RPMI8226 (cell line): Measurements from ENCODE around the gene PUS7L.
"Not testable (repeated sequence)": the region's sequence is repeated elsewhere in the genome, so short reads cannot be mapped to it uniquely, and the experiment has no call there.

Experiments used
- DNase-seq: peaks from one replicate; pipeline ENCODE4 v3.0.0-alpha.2; 2015

Gene PUS7L

GRCh38 chr12:43758728-43759563, at the start of gene PUS7L, which contains the start of gene IRAK4:
TSS of gene PUS7L (minus strand) at chr12:43758790. CDS start at chr12:43755245, 3,545 bp downstream.
TSS of gene IRAK4 (plus strand) at chr12:43758951. CDS start at chr12:43768112, 9,161 bp downstream.
- peak; percentile 99 for DNase-seq

- no peak for DNase-seq
Observed at GRCh38 chr12:43807386-43807785, 48.8 kb upstream of the PUS7L start.

- DNase-seq = no peak
Observed at GRCh38 chr12:43806737-43807072, 48.1 kb upstream of the PUS7L start.

- DNase-seq = peak; percentile 86
Observed at GRCh38 chr12:43805860-43806736, 47.5 kb upstream of the PUS7L start, which contains the start of gene TWF1. TSS of gene TWF1 (minus strand) at chr12:43806317. CDS start at chr12:43806245, 72 bp downstream.

- peak; percentile 12 for DNase-seq
Observed at GRCh38 chr12:43805149-43805859, 46.7 kb upstream of the PUS7L start.

GRCh38 chr12:43797561-43798217, 39.1 kb upstream of the PUS7L start:
- no peak for DNase-seq

GRCh38 chr12:43795716-43796280, 37.2 kb upstream of the PUS7L start:
- no peak for DNase-seq

- DNase-seq = peak; percentile 8
Observed at GRCh38 chr12:43789941-43790340, 31.4 kb upstream of the PUS7L start.

- DNase-seq = peak; percentile 28
Observed at GRCh38 chr12:43786899-43787693, 28.5 kb upstream of the PUS7L start.

GRCh38 chr12:43776498-43776897, 17.9 kb upstream of the PUS7L start:
- peak; percentile 44 for DNase-seq

GRCh38 chr12:43766291-43766690, 7.7 kb upstream of the PUS7L start:
- DNase-seq = no peak

- no peak for DNase-seq
Observed at GRCh38 chr12:43764528-43764927, 5.9 kb upstream of the PUS7L start.

GRCh38 chr12:43763769-43764168, 5.2 kb upstream of the PUS7L start:
- DNase-seq = no peak

GRCh38 chr12:43762596-43762995, 4.0 kb upstream of the PUS7L start:
- DNase-seq = no peak

- no peak for DNase-seq
Observed at GRCh38 chr12:43761500-43761899, 2.9 kb upstream of the PUS7L start.

GRCh38 chr12:43760396-43760795, 1.8 kb upstream of the PUS7L start:
- peak; percentile 10 for DNase-seq

GRCh38 chr12:43758247-43758727, 303 bp downstream of the PUS7L start:
- DNase-seq = peak; percentile 34

- no peak for DNase-seq
Observed at GRCh38 chr12:43754015-43754414, 4.6 kb downstream of the PUS7L start.

- DNase-seq = not testable (repeated sequence)
Observed at GRCh38 chr12:43751360-43751759, 7.2 kb downstream of the PUS7L start.

GRCh38 chr12:43750814-43751213, 7.8 kb downstream of the PUS7L start:
- no peak for DNase-seq

- no peak for DNase-seq
Observed at GRCh38 chr12:43749016-43749415, 9.6 kb downstream of the PUS7L start.
